Aorta (tissue), 5 donors: ENCODE measurements around the gene NIN. TPM values are rescaled to one million over a fixed set of nuclear protein-coding genes. Genes with fewer than 3 reads are reported as not detected.

Experiments
- ATAC-seq: fragments of 200-7000 bp; cut with Tn5 transposase; one replicate; pipeline ENCODE4 v1.9.1; 2022; ENCODE audit warnings: moderate library complexity; ENCODE audit not compliant: low FRiP score
- DNase-seq, 2 donors: peaks; one replicate each; pipeline ENCODE4 v3.0.0-alpha.2; 2020
- H3K27ac ChIP-seq, 2 donors: one replicate each; pipeline ENCODE4 v1.5.1; 2013; ENCODE audit warnings: low read length in 2 of 2, mild to moderate bottlenecking in 2 of 2, moderate library complexity in 2 of 2, control low read depth in 1 of 2, inconsistent platforms in 1 of 2, low read depth in 1 of 2
- H3K27me3 ChIP-seq, 2 donors: one replicate each; pipeline ENCODE4 v1.6.1; 2013; ENCODE audit warnings: control low read depth in 1 of 2, low read length in 1 of 2, mild to moderate bottlenecking in 1 of 2, moderate library complexity in 1 of 2; ENCODE audit not compliant: insufficient read depth in 2 of 2, control insufficient read depth in 1 of 2
- H3K36me3 ChIP-seq, 2 donors: one replicate each; pipeline ENCODE4 v1.6.1; 2013; ENCODE audit warnings: control low read depth in 1 of 2, low read length in 1 of 2, mild to moderate bottlenecking in 1 of 2; ENCODE audit not compliant: insufficient read depth in 2 of 2, control insufficient read depth in 1 of 2
- H3K4me1 ChIP-seq, 2 donors: one replicate each; pipeline ENCODE4 v1.6.1; 2013; ENCODE audit warnings: low read length in 2 of 2, control low read depth in 1 of 2, mild to moderate bottlenecking in 1 of 2, moderate library complexity in 1 of 2; ENCODE audit not compliant: insufficient read depth in 2 of 2, control insufficient read depth in 1 of 2
- H3K4me3 ChIP-seq, 2 donors: one replicate each; pipeline ENCODE4 v1.5.1; 2013; ENCODE audit warnings: low read length in 2 of 2, control low read depth in 1 of 2, mild to moderate bottlenecking in 1 of 2
- H3K9me3 ChIP-seq: one replicate; pipeline ENCODE4 v1.6.1; 2013; ENCODE audit warnings: mild to moderate bottlenecking, low read length; ENCODE audit not compliant: control insufficient read depth
- WGBS, 2 donors: extraction: QIAGEN DNeasy Blood & Tissue Kit; methylation state at CpG; one replicate each; pipeline ENCODE4 v1.1.7; 2013; 5-methylcytosine and 5-hydroxymethylcytosine counted together
- intact Hi-C, 2 donors: fragments of 100-400 bp; cut with DNase I; formaldehyde crosslinking; loops; one replicate each; pipeline versions ENCODE4 v1.14.2 to v1.15.0; 2022
- polyA plus RNA-seq, 2 donors: library from polyadenylated mRNA; stranded (reverse); fragments of 200-250 nt; gene quantifications; one replicate each; pipeline ENCODE4 v1.2.3, GENCODE V29; 2013
- total RNA-seq, 2 donors: library from RNA; stranded (reverse); fragmentation: NEBNext Ultra II Directional; extraction: Animal tissue kit (Norgen Biotek cat#: 25700); gene quantifications; one replicate each; pipeline ENCODE4 v1.2.1, GENCODE V29; 2021
- donor health status: healthy with polysubstance abuse.
- donor health status: Bipolar disorder and iron deficiency.
- donor health status: DM: no; HTN: no; CAD: no.
- donor health status: DM: no; HTN: no; CAD: no.
- donor health status: DM: yes; HTN: yes; CAD: no.

Gene NIN
- total and polyA plus RNA-seq, 4 donors = 7.7 to 57.7 (median 31.2) TPM

GRCh38 chr14:50794068-50794645, 36.8 kb downstream of the NIN start:
- H3K36me3 ChIP-seq = peaks cover 0 to 4% of the 10 kb centered on the region in 2 donors
- DNase-seq (no peak), ATAC-seq (no peak)
- 69 to 77% methylated on average over 8 of the region's 8 CpGs for WGBS, 2 donors
- H3K4me3 ChIP-seq = no peak overlapping the region
- H3K9me3 ChIP-seq = no peaks in the 10 kb centered on the region
- H3K27ac ChIP-seq = no peak overlapping the region
- intact Hi-C loops = no loop called here
- H3K27me3 ChIP-seq = no peaks in the 10 kb centered on the region
- H3K4me1 ChIP-seq = peaks cover 0 to 14% of the 10 kb centered on the region in 2 donors

DNA sequence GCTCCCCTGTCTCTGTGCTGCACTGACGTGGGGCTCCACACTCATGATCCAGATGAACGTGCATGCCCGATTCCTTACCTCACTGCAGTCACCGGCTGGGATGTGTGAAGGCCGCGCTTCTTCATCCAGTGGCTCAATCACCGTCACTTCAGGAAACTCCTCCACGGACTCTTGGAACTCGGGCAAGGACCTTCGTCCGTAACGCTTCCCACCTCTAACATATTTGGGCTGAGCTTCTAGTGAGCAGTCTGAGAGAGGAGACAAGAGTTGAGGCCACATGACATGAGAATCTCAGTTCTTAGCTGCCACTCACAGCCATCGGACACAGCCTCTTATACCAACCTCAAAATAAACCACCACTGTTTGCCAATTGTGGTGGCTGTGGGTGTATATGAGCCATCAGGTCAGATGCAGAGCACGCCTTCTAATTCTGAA, 38.3 kb downstream of the NIN start:
- no peak overlapping the region for H3K27ac ChIP-seq
- H3K4me3 ChIP-seq = no peak overlapping the region
- no peak for DNase-seq
- peaks cover 0 to 14% of the 10 kb centered on the region in 2 donors for H3K4me1 ChIP-seq
- no peak for ATAC-seq
- no peaks in the 10 kb centered on the region for H3K9me3 ChIP-seq
- H3K27me3 ChIP-seq = no peaks in the 10 kb centered on the region
- intact Hi-C loops = no loop called here
- WGBS, 2 donors = 87 to 90% methylated on average over 14 of the region's 14 CpGs
- peaks cover 0 to 3% of the 10 kb centered on the region in 2 donors for H3K36me3 ChIP-seq

DNA sequence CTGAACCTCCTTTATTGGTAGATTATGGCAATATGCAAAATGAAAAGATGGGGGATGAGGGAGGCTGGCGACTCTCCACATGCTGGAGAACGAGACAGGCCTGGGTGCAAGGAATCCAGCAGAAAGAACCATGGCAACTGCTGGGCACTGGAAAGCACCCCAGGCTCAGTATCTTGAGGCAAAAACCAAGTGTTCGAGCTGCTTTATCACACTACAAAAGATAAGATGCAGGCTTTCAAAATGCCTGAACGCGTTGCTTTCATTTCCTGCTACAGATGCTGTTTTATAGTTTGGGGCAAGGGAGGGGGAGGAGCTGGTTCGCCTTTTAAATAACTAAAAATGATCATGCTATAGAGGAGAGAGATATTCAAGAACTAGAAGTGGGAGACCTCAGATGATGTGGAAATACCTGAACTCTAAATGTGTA, 38.9 kb downstream of the NIN start:
- ATAC-seq (no peak), DNase-seq (no peak)
- Histone ChIP-seq H3K9me3 (no peaks in the 10 kb centered on the region), H3K36me3 (peaks cover 0 to 3% of the 10 kb centered on the region in 2 donors), H3K27me3 (no peaks in the 10 kb centered on the region), H3K27ac (no peak overlapping the region), H3K4me1 (peaks cover under 1 to 14% of the 10 kb centered on the region in 2 donors), H3K4me3 (no peak overlapping the region)
- 20 to 29% methylated on average over 6 of the region's 6 CpGs for WGBS, 2 donors
- intact Hi-C loops = no loop called here

GRCh38 chr14:50791201-50791600, 39.8 kb downstream of the NIN start:
- WGBS, 2 donors = 47 to 60% methylated on average over 3 of the region's 3 CpGs
- ATAC-seq (no peak), DNase-seq (no peak)
- intact Hi-C loops = no loop called here
- Histone ChIP-seq H3K4me1 (peaks cover 1 to 10% of the 10 kb centered on the region in 2 donors), H3K27me3 (no peaks in the 10 kb centered on the region), H3K9me3 (no peaks in the 10 kb centered on the region), H3K27ac (no peak overlapping the region), H3K36me3 (peaks cover 0 to 3% of the 10 kb centered on the region in 2 donors), H3K4me3 (no peak overlapping the region)

DNA sequence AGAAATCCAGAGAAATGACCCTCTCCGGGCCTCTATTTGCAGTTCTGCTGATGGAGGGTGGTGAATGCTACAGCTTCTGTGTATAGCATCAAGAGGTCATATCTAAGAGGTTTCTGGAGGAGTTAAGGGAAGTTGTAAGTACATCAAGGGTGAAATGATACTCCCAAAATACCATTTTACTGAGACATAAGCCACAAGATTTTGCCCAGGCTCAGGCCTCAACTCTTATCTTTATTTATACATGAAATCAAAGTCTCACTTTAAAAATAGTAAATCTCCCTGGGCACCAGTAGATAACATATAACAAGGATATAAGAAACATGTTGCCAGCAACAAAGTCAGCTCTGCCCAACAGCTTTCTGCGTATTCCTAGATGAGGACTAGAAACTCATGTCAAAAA, 40.4 kb downstream of the NIN start:
- Histone ChIP-seq H3K27me3 (no peaks in the 10 kb centered on the region), H3K27ac (no peak overlapping the region), H3K36me3 (peaks cover 0 to 3% of the 10 kb centered on the region in 2 donors), H3K4me1 (peaks cover 1 to 7% of the 10 kb centered on the region in 2 donors), H3K4me3 (no peak overlapping the region), H3K9me3 (no peaks in the 10 kb centered on the region)
- DNase-seq (no peak), ATAC-seq (no peak)
- intact Hi-C loops = no loop called here
- 14 to 19% methylated on average over 2 of the region's 2 CpGs for WGBS, 2 donors

- DNase-seq (no peak), ATAC-seq (no peak)
- H3K4me3 ChIP-seq = no peak overlapping the region
- no peaks in the 10 kb centered on the region for H3K9me3 ChIP-seq
- peaks cover 1 to 3% of the 10 kb centered on the region in 2 donors for H3K4me1 ChIP-seq
- H3K27ac ChIP-seq = no peak overlapping the region
- WGBS, 2 donors = 84 to 88% methylated on average over 3 of the region's 3 CpGs
- peaks cover 0 to 3% of the 10 kb centered on the region in 2 donors for H3K36me3 ChIP-seq
- intact Hi-C loops = no loop called here
- H3K27me3 ChIP-seq = no peaks in the 10 kb centered on the region
Measured at GRCh38 chr14:50786751-50787464, 44.1 kb downstream of the NIN start.

DNA sequence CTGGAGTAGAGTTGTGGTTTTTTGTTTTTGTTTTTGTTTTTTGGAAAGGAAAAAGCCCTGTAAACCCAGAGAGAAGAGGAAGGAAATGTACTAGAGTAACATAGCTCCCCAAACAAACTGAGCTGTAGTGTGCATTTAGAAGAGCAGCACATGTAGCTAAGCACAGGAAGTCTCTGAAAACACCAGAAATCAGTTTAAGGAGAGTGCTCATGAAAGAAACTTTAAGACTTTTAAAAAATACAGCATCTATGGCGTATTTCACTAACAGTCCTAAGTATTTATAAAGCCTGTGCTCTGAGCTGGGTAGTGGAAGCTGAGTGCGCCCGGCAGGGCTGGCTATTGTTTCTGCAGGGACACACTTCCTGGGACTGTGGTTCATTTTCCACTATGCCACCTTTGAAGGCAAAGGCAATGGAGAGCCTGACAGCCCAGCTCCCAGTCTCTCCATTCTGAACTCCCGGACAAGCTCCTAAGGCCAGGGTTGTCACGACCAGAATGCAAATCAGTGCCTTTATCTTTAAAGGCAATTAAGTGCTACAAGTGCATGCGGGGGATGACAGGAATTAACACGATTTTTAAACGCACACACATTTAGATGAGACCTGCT, 45.4 kb downstream of the NIN start:
- Histone ChIP-seq H3K27me3 (no peaks in the 10 kb centered on the region), H3K36me3 (peaks cover 0 to 3% of the 10 kb centered on the region in 2 donors), H3K27ac (no peak overlapping the region), H3K4me3 (no peak overlapping the region), H3K4me1 (peaks cover 0 to 1% of the 10 kb centered on the region in 2 donors), H3K9me3 (no peaks in the 10 kb centered on the region)
- intact Hi-C loops = no loop called here
- no peak for DNase-seq
- 71 to 74% methylated on average over 8 of the region's 8 CpGs for WGBS, 2 donors
- no peak for ATAC-seq

GRCh38 chr14:50784683-50785456, 46.1 kb downstream of the NIN start:
- ATAC-seq = no peak
- Histone ChIP-seq H3K4me1 (peaks cover 0 to 1% of the 10 kb centered on the region in 2 donors), H3K9me3 (no peaks in the 10 kb centered on the region), H3K27ac (no peak overlapping the region), H3K4me3 (no peak overlapping the region), H3K27me3 (no peaks in the 10 kb centered on the region), H3K36me3 (peaks cover 0 to 3% of the 10 kb centered on the region in 2 donors)
- 74 to 77% methylated on average over 16 of the region's 16 CpGs for WGBS, 2 donors
- intact Hi-C loops = no loop called here
- no peak for DNase-seq
